HepG2 (cell line): Measurements from ENCODE around the gene MTA1. TPM values are rescaled to one million over a fixed set of nuclear protein-coding genes. Genes with fewer than 3 reads are reported as not detected.

Experiments
- ELF1 ChIP-seq: sonication (generic); formaldehyde crosslinking; IDR thresholded peaks from 2 replicates; pipeline ENCODE4 v1.4.0; 2020; ENCODE audit warnings: missing genetic modification reagents
- ETV5 ChIP-seq: IDR thresholded peaks from 2 replicates; pipeline ENCODE4 v1.6.1; 2018; ENCODE audit warnings: missing biosample characterization, missing genetic modification reagents, inconsistent platforms, borderline replicate concordance
- FOXP1 ChIP-seq, 2 experiments: fragments of 450-650 bp in 1 of 2; IDR thresholded peaks; 2 replicates each; pipeline ENCODE4 v1.6.1; 2017 to 2018; ENCODE audit warnings: antibody characterized with exemption in 1 of 2
- HMGA1 ChIP-seq: sonication (generic); formaldehyde crosslinking; conservative IDR thresholded peaks from 2 replicates; pipeline ENCODE4 v1.4.0; 2020; ENCODE audit warnings: missing genetic modification reagents
- KLF6 ChIP-seq: IDR thresholded peaks from 2 replicates; pipeline ENCODE4 v1.8.0; 2016; ENCODE audit warnings: missing biosample characterization, missing genetic modification reagents
- MXD3 ChIP-seq: IDR thresholded peaks from 2 replicates; pipeline ENCODE4 v1.6.1; 2016; ENCODE audit warnings: mild to moderate bottlenecking, missing biosample characterization, missing genetic modification reagents
- NKX3-1 ChIP-seq: sonication (generic); formaldehyde crosslinking; IDR thresholded peaks from 2 replicates; pipeline ENCODE4 v1.5.0; 2020; ENCODE audit warnings: missing genetic modification reagents
- PHF21A ChIP-seq: sonication (generic); formaldehyde crosslinking; IDR thresholded peaks from 2 replicates; pipeline ENCODE4 v1.5.0; 2020; ENCODE audit warnings: mild to moderate bottlenecking, missing genetic modification reagents
- PREB ChIP-seq: sonication (generic); formaldehyde crosslinking; IDR thresholded peaks from 2 replicates; pipeline ENCODE4 v1.4.0; 2020; ENCODE audit warnings: missing genetic modification reagents
- SNAPC2 ChIP-seq: sonication (generic); formaldehyde crosslinking; IDR thresholded peaks from 2 replicates; pipeline ENCODE4 v1.8.1; 2022; ENCODE audit warnings: mild to moderate bottlenecking, missing genetic modification reagents
- THAP9 ChIP-seq: sonication (generic); formaldehyde crosslinking; IDR thresholded peaks from 2 replicates; pipeline ENCODE4; 2020; ENCODE audit warnings: missing genetic modification reagents, mild to moderate bottlenecking, borderline replicate concordance
- ZBTB1 ChIP-seq: sonication (generic); formaldehyde crosslinking; IDR thresholded peaks from 2 replicates; pipeline ENCODE4 v1.4.0; 2020; ENCODE audit warnings: missing genetic modification reagents, borderline replicate concordance
- ZEB1 ChIP-seq: IDR thresholded peaks from 2 replicates; pipeline ENCODE4 v1.6.1; 2012; ENCODE audit warnings: mild to moderate bottlenecking, low read depth, inconsistent platforms; ENCODE audit not compliant: insufficient replicate concordance
- ZFP37 ChIP-seq: sonication (generic); formaldehyde crosslinking; IDR thresholded peaks from 2 replicates; pipeline ENCODE4 v1.4.0; 2020; ENCODE audit warnings: missing genetic modification reagents, borderline replicate concordance
- ZNF12 ChIP-seq: sonication (generic); formaldehyde crosslinking; IDR thresholded peaks from 2 replicates; pipeline ENCODE4 v1.5.0; 2020; ENCODE audit warnings: missing genetic modification reagents
- ZNF17 ChIP-seq: sonication (generic); formaldehyde crosslinking; IDR thresholded peaks from 2 replicates; pipeline ENCODE4 v1.5.0; 2020; ENCODE audit warnings: mild to moderate bottlenecking, missing genetic modification reagents
- ZNF33A ChIP-seq: sonication (generic); formaldehyde crosslinking; IDR thresholded peaks from 2 replicates; pipeline ENCODE4 v1.5.1; 2020; ENCODE audit warnings: missing genetic modification reagents, mild to moderate bottlenecking, moderate library complexity, borderline replicate concordance
- ZNF660 ChIP-seq: sonication (generic); formaldehyde crosslinking; IDR thresholded peaks from 2 replicates; pipeline ENCODE4 v1.5.1; 2020; ENCODE audit warnings: mild to moderate bottlenecking, low read depth, missing genetic modification reagents, borderline replicate concordance
- ZNF749 ChIP-seq: sonication (generic); formaldehyde crosslinking; IDR thresholded peaks from 2 replicates; pipeline ENCODE4 v1.8.0; 2022; ENCODE audit warnings: mild to moderate bottlenecking, missing genetic modification reagents, moderate library complexity, borderline replicate concordance
- ZNF816 ChIP-seq: sonication (generic); formaldehyde crosslinking; IDR thresholded peaks from 2 replicates; pipeline ENCODE4 v1.8.0; 2022; ENCODE audit warnings: missing genetic modification reagents, mild to moderate bottlenecking, borderline replicate concordance
- ZSCAN9 ChIP-seq: IDR thresholded peaks from 2 replicates; pipeline ENCODE4 v1.6.1; 2016; ENCODE audit warnings: borderline replicate concordance
- polyA plus RNA-seq, 8 experiments: library from polyadenylated mRNA; depleted of rRNA in 3 of 8; stranded (reverse) in 7 of 8; unstranded in 1 of 8; fragments of >200 nt; fragmentation: Illumina TruSeq in 4 of 8; extraction: Trizol in 4 of 8; gene quantifications; 2 replicates each; pipeline versions ENCODE4 v1.2.1 to v1.2.3, GENCODE V29; 2011 to 2016; ENCODE audit warnings: low read depth in 4 of 8, missing spikeins in 1 of 8, mixed read lengths in 1 of 8; ENCODE audit not compliant: insufficient read depth in 1 of 8
- total RNA-seq, 5 experiments: library from RNA; depleted of rRNA; stranded (reverse); fragments of >200 nt; fragmentation: Illumina TruSeq; extraction: Trizol; gene quantifications; 2 replicates each; pipeline ENCODE4 v1.2.3, GENCODE V29; 2016; ENCODE audit warnings: low read depth in 1 of 5
- TF ChIP-seq, protein P1 (sequence below): sonication (generic); formaldehyde crosslinking; IDR thresholded peaks from 2 replicates; pipeline ENCODE4 v1.9.0; 2021; ENCODE audit warnings: missing genetic modification reagents, borderline replicate concordance
- TF ChIP-seq, protein P2 (sequence below): fragments of 450-650 bp; IDR thresholded peaks from 2 replicates; pipeline ENCODE4 v1.6.1; 2017

The MTA1 gene
- total and polyA plus RNA-seq, 2 of the 13 experiments (the other 11 are each of a cell fraction or from before 2014, with no cell fraction given) = 35.2 to 85.8 TPM

DNA sequence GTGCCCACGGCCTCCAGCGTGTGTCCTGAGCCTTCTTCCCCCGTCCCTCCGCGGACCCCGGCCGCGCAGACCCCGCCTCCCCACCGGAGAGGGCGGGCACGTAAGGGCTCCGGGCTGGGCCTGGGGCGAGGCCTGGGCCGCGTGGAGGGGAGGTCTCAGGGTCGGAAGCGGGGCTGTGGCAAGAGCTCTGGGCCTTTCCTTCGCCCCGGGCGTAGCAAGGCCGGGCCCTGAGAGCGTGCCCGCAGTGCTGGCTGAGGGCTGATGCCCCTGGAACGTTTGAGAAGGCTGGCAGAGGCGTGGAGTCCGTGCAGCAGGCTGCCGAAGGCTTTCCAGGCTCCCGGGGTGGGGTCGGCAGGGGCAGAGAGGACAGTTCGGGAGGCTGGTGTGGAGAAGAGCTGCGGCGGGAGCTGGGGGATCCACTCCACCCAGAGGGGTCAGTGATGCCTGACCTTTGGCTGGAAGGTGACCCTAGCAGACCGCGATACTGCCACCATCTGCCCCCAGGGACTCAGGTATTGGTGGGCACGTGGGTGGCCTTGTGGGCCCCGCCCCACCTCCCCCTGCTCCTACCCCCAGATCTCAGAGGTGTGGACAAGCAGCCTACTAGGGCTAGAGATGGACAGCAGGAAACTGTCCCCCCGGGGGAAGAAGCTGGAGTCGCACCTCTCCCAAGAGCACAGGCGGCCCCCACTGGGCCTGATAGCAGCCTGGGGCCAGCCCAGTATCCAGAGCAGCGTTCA is 20.7 kb upstream of the MTA1 start (continued):
- TF ChIP-seq, protein P1, sequence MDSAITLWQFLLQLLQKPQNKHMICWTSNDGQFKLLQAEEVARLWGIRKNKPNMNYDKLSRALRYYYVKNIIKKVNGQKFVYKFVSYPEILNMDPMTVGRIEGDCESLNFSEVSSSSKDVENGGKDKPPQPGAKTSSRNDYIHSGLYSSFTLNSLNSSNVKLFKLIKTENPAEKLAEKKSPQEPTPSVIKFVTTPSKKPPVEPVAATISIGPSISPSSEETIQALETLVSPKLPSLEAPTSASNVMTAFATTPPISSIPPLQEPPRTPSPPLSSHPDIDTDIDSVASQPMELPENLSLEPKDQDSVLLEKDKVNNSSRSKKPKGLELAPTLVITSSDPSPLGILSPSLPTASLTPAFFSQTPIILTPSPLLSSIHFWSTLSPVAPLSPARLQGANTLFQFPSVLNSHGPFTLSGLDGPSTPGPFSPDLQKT (CRISPR knock-in tag) = no peak
- no peak for TF ChIP-seq FOXP1 (IDR thresholded peaks at IDR 0.05)
- TF ChIP-seq FOXP1 (CRISPR knock-in tag; IDR thresholded peaks at IDR 0.05) = no peak
- TF ChIP-seq ETV5 (CRISPR knock-in tag) = no peak; the same call in 1 of the 2 replicates
- TF ChIP-seq, protein P2, sequence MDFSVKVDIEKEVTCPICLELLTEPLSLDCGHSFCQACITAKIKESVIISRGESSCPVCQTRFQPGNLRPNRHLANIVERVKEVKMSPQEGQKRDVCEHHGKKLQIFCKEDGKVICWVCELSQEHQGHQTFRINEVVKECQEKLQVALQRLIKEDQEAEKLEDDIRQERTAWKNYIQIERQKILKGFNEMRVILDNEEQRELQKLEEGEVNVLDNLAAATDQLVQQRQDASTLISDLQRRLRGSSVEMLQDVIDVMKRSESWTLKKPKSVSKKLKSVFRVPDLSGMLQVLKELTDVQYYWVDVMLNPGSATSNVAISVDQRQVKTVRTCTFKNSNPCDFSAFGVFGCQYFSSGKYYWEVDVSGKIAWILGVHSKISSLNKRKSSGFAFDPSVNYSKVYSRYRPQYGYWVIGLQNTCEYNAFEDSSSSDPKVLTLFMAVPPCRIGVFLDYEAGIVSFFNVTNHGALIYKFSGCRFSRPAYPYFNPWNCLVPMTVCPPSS = no peak
- TF ChIP-seq NKX3-1 (CRISPR knock-in tag) = no peak
- no peak for TF ChIP-seq ZNF749 (CRISPR knock-in tag)
- TF ChIP-seq PHF21A = no peak; the same call in 1 of the 2 replicates
- no peak for TF ChIP-seq ZEB1
- TF ChIP-seq MXD3 (CRISPR knock-in tag) = peak; percentile 88
- TF ChIP-seq ZSCAN9 = peak; percentile 42; the same call in 1 of the 2 replicates
- TF ChIP-seq ZNF17 (CRISPR knock-in tag) = no peak
- peak; percentile 51; the same call in 1 of the 2 replicates for TF ChIP-seq THAP9 (CRISPR knock-in tag)
- 0 out of 2 replicates have a peak, but pooled peaks have one; percentile 20 for TF ChIP-seq KLF6 (CRISPR knock-in tag)
- TF ChIP-seq ELF1 (CRISPR knock-in tag) = no peak
- TF ChIP-seq ZNF660 (CRISPR knock-in tag) = no peak
- no peak for TF ChIP-seq HMGA1 (CRISPR knock-in tag)
- TF ChIP-seq PREB (CRISPR knock-in tag) = no peak
- TF ChIP-seq ZNF12 = peak; percentile 9; the same call in 1 of the 2 replicates
- TF ChIP-seq ZFP37 (CRISPR knock-in tag) = no peak
- 0 out of 2 replicates have a peak, but pooled peaks have one; percentile 20 for TF ChIP-seq ZNF816 (CRISPR knock-in tag)
- TF ChIP-seq SNAPC2 = no peak
- no peak for TF ChIP-seq ZNF33A
- no peak for TF ChIP-seq ZBTB1
